ENCODE data around the gene EXOC2.
"Not testable (repeated sequence)": the region's sequence is repeated elsewhere in the genome, so short reads cannot be mapped to it uniquely, and the experiment has no call there.

Gene EXOC2

DNA sequence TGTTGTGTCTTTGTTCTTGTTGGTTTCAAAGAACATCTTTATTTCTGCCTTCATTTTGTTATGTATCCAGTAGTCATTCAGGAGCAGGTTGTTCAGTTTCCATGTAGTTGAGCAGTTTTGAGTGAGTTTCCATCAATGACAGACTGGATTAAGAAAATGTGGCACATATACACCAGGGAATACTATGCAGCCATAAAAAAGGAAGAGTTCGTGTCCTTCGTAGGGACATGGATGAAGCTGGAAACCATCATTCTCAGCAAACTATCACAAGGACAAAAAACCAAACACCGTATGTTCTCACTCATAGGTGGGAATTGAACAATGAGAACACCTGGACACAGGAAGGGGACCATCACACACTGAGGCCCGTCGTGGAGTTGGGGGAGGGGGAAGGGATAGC is 87.0 kb downstream of the EXOC2 start:
- not testable (repeated sequence) for DNase-seq (ENCODE audit: low read depth, low spot score); H3K4me3 ChIP-seq (ENCODE audit: low read length)

DNA sequence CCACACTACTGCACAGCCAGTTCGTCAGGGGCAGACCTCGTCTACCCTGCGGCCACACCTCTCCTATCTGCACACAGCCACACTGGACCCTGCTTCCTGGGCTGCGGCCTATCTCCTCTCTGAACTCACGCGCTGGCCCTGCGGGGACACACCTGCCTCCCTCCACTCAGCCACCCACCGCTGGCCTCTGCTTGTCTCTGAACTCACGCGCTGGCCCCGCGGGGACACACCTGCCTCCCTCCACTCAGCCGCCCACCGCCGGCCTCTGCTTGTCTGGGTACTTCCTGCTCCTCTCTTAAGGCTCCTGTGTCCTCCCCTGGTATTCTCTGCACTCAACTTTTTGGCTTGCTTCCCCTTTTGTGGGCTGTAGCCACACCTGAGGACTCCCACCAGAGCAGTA is 88.4 kb downstream of the EXOC2 start:
- DNase-seq (ENCODE audit: low read depth, low spot score), result no peak
- no peak overlapping the region for H3K4me3 ChIP-seq (ENCODE audit: low read length)

DNA sequence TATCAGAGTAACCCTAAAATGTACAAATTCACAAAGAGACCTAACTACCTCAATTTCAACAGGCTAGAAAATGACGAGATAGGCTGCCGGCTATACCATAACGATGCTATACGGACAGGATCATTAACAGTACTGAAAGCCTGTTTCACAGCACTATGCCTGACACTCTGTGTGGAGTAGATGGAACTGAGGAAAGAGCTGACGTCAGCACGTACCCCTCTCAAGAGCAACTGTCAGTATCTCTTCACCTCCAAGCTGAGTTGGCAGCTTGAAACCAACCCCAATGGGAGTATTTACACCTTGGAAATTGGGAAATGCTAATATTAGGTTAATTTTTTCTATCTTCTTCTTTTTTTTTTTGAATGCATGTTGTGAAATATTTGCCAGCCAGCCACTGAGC is 89.7 kb downstream of the EXOC2 start:
- DNase-seq (ENCODE audit: low read depth, low spot score), result no peak
- no peak overlapping the region for H3K4me3 ChIP-seq (ENCODE audit: low read length)

DNA sequence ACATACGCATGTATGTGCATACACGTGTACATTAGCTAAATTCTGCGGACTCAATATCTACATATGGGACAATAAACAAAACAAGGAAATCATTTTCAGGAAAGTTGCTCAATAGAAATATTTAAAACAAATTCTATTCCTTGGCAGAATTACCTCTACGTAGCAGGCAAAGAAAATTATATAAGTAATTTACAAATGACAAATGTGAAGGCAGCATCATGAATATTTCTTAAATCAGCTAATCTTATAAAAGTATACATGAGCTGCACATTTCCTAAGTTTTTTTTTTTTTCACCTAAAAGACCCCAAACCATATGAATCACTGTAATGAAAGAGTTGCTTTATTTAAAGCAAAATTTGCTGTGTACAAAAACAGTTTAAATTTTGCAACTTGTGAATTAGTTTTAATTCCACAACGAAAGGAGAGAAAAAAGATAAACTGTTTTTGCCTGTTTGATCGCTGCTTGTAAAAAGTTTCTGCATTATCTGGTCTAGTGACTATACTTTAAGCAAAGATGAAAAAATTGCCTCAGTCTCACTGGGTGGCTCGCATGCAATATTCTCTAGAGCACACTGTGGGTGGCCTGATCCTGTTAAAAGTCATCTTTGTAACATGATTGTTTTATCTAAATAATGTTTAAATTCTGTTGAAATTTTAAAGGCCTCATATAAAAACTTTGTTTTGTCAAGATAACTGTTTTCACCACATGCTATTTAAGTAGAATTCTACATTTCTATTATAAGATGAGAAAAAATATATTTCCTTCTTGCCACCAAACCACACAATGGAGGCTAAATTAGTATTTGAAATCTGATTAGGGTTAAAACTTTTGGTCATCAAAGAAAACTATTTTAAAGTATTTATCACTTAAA is 93.1 kb downstream of the EXOC2 start:
- H3K4me3 ChIP-seq (ENCODE audit: low read length), result no peak overlapping the region
- DNase-seq (ENCODE audit: low read depth, low spot score), result no peak

DNA sequence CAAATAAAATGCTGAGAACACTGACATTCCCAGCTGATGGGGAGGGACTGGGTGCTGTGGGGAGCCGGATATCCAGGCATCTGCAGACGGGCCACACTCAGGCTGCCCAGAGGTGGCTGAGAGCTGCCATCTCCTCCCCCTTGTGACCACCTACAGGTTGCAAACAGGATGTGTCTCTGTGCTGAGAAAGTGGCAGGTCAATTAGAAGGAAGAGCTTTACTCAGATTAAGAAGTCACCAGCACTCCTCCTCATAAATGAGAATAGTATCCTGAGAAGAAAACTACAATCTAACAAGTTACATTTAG is 99.1 kb downstream of the EXOC2 start:
- no peak for DNase-seq (ENCODE audit: low read depth, low spot score)

DNA sequence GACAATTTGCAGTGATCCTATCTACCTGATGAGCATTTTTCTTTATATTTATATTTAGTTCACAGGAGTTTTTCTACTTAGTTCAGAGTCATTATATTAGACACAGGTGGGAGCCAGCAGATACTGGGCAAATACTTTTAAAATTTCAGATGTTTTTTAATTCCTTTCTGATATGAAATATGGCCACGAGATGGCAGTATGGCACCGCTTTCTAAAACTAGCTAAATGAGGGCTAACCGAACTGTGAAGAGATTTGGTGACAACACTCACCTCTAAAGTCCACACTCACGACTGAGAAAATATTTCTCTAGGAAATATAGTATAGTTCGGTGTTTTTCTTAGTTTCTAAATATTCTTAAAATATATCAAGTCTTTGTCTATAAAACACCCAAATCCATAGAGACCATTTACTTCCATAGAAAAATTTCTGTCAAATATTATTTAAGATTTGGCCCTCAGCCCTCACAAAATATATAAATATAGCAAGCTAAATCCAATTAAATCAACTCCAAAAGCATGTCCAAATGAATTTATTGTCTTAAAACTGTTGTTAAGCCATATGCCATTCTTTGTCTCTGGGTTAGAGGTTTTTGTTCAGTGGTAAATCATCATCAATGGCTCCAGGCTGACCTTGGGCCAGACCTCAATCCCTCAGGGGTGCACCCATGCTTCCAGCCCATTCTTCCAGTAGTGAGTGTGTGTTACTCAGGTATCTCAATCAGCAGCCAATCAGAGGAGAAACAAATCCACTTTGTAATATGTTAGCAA is 99.6 kb downstream of the EXOC2 start:
- peak; percentile 55 for DNase-seq (ENCODE audit: low read depth, low spot score)
- H3K4me3 ChIP-seq (ENCODE audit: low read length), result no peak overlapping the region

More for the DNA sequence above, 99.1 kb downstream of the EXOC2 start:
- no peak overlapping the region for H3K4me3 ChIP-seq (ENCODE audit: low read length)

DNA sequence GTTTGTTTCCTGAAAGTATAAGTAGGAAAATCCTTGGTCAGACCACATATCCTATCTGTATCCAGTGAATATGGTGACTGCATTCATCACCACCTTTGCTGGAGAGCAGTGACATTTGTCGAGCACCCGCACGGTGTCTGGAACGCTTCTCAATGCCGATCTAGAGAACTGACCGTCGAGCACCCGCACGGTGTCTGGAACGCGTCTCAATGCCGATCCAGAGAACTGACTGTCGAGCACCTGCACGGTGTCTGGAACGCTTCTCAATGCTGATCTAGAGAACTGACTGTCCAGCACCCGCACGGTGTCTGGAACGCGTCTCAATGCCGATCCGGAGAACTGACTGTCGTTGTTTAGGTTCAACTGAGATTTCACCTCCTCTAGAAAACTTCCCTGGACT is 103.8 kb downstream of the EXOC2 start:
- DNase-seq (ENCODE audit: low read depth, low spot score), result no peak
- no peak overlapping the region for H3K4me3 ChIP-seq (ENCODE audit: low read length)

DNA sequence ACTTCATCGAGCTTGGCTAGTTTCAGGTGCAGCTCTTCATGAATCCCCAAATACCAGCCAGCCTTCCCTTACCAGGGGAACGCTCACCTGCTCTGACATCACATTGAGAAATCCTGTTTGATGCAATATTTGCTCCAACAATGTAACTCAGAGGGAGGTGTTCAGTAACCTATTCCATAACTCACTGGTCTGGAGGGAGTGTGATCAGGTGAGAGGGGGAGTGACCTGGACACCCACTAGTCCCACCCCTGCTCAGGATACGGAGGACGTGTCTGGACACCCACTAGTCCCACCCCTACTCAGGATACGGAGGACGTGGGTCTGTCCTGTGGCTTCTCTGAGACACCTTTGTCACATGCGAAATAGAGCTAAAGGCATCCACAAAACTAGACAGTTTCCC is 106.4 kb downstream of the EXOC2 start:
- DNase-seq (ENCODE audit: low read depth, low spot score), result no peak
- H3K4me3 ChIP-seq (ENCODE audit: low read length), result no peak overlapping the region

DNA sequence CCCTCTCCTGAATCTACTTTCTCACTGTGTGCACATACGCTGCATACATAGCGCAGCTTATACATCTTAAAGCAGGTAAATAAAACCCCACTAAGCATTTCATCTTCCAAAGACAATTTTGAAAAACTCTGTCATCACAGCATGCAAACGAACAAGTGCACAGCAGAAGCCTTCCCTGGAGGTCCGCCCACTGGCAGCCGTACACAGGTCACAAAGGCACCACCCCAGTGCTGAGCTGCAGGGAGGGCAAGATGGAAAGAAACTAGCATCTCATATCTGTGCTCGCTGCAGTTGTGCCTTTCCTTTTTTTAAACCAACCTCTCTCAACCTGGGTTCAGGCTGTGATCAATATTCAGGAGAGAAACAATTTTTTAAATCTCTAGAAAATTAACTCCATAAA is 109.3 kb downstream of the EXOC2 start:
- no peak for DNase-seq (ENCODE audit: low read depth, low spot score)
- H3K4me3 ChIP-seq (ENCODE audit: low read length), result no peak overlapping the region

DNA sequence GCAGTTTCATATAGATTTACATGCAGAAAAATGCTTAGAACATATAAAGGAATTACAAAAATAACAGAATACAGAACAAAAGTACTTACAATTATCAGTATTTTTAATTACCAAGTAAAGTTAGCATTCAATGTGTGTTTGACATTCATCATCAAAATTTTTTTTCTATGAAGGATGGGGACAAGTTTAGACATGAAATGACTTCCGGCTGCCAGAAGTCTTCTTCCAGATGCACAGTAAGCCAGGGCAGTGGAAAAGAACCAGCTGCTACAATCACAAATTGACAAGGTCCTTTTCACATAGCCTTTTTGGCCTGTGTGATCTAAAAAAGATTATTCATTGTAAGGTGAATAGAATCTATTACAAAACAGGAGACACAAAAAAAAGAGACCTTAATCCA is 109.8 kb downstream of the EXOC2 start:
- DNase-seq (ENCODE audit: low read depth, low spot score), result no peak
- no peak overlapping the region for H3K4me3 ChIP-seq (ENCODE audit: low read length)

DNA sequence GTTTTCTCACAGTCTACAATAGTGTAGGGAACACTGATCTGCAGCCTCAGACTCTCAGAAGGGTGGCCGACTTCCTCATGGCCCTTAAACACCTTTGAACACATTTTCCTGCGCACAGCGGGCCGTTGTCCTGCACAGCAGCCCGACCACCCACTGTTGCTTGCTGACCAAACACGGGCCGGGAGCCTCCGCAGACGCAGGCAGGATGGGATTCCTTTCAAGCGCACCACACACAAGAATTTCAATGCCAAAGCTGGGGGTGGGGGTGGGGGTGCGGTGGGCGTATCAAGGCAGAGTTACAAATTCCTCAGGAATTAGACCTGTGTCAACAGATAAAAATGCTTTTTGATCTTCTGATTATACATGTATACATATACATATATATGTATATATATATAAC is 110.6 kb downstream of the EXOC2 start:
- H3K4me3 ChIP-seq (ENCODE audit: low read length), result no peak overlapping the region
- DNase-seq (ENCODE audit: low read depth, low spot score), result no peak

DNA sequence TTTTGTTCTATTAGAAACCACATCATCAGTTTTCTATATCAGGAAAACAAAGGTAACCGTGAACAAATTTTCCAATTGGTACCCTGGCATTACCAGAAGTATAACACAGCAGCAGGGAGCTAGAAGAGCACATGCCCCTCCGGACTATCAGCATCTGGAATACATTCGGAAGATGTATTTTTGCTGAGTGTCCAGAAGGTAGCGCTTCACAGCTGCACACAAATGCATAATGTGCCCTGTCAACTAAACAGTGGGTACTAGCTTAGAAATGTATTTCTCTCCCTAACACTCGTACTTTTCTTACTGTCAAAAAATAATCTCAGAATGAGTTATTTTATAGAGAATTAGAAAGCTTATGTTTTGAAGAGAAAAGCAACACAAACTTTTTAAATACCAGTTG is 113.6 kb downstream of the EXOC2 start:
- no peak overlapping the region for H3K4me3 ChIP-seq (ENCODE audit: low read length)
- DNase-seq (ENCODE audit: low read depth, low spot score), result peak; percentile 7

DNA sequence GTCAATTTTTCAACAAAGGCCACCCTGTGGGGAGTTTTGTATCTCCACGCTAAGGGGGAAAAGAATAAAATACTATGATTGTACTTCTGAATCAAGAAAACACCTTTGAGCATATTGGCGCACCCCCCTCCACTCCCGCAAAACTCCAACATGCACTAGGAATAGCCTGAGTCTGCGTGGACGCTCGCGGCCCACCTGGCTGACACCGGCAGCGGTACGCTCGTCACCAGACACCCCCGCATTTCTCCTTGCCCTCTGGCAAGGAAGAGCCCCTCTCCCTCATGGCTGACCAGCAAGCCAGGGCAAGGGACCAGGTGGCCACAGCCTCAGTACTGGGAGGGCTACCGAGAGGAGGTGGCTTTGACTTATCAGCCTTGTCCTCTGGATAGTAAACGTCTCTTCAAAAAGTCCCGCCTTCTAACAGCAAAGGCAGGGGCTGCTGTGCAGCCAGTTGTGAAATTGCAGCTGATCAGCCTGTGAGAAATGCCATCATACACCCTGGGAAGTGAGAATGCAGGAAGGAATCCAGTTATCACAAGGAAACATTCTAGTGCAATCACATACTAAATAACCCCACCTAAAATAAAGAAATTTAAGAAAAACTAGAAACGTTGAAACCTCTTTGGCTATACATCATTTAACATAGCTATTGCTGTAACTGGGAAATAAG is 120.2 kb downstream of the EXOC2 start:
- no peak overlapping the region for H3K4me3 ChIP-seq (ENCODE audit: low read length)
- DNase-seq (ENCODE audit: low read depth, low spot score), result no peak

DNA sequence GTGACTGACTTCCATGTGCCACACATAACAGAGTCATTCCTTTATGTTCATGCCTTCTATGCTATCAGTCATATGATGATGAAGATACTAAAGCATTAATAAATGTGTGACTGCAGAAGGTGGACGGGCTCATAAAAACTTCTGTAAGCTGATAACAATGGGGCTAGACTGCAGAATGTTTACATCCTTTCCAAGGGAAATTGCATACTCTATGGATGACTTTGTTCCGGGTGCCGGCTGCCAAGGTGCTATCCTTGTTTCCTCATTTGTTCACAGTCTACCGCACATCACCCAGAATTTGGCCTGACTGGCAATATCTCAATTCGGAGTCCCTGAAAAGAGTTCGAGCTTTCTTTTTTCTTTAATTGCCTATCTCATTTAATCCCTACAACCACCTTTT is 121.0 kb downstream of the EXOC2 start:
- DNase-seq (ENCODE audit: low read depth, low spot score), result no peak
- no peak overlapping the region for H3K4me3 ChIP-seq (ENCODE audit: low read length)

DNA sequence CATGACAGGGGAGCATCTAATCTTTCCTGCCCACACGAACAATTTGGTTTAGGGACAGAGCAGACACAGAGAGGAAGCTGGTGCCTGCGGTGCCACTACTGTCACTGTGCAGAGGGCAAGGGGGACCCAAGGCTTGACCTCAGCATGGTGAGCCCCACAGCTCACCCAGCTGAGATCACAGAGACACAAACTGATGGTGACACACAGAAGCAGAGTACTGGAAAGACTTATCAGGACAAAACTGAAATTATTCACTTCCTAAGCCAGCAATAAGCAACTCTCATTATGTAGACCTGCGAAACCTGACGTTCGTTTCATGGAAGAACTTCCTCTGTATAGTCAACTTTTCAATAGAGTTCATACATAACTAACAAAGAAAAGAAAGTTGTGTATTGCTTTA is 122.1 kb downstream of the EXOC2 start:
- no peak for DNase-seq (ENCODE audit: low read depth, low spot score)
- no peak overlapping the region for H3K4me3 ChIP-seq (ENCODE audit: low read length)

DNA sequence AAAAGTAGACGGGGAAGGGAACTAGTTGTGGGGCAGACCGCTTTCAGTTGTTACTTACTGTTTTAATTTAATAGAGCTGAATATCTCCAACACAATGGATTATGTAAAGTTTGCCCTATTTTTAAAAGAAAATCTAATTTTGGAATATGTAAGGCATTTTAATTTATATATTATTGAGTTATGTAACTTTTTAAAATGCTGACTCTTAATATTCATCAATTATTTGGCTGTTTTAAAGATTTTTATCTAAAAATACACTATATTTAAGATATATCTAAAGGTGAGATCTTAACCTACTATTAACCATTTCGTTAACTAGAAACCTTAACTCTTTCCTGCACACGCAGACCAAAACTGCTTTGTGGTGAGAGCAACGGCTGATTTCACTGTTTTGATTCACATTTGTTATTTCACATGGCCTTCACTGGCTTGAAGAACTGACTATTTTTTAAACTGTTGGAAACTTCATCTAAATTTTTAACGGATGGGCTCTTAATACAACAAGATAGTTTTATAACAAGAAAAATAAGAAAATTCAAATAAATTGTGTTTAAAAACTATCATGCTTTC is 123.9 kb downstream of the EXOC2 start:
- no peak overlapping the region for H3K4me3 ChIP-seq (ENCODE audit: low read length)
- no peak for DNase-seq (ENCODE audit: low read depth, low spot score)

DNA sequence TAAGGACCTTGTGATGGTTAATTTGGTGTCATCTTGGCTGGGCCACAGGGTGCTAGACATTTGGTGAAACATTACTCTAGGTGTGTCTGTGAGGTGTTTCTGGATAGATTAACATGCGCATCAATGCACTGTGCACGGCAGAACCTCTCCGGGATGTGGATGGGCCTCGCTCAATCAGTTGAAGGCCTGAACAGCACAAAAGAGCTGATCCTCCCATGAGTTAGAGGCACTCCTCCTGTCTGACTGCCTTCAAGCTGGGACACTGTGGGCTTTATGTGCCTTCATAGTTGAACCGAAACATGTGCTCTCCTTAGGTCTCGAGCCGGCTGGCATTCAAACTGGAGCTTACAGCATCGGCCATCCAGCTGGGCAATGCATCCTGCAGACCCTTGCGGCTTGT is 124.9 kb downstream of the EXOC2 start:
- DNase-seq (ENCODE audit: low read depth, low spot score), result no peak

DNA sequence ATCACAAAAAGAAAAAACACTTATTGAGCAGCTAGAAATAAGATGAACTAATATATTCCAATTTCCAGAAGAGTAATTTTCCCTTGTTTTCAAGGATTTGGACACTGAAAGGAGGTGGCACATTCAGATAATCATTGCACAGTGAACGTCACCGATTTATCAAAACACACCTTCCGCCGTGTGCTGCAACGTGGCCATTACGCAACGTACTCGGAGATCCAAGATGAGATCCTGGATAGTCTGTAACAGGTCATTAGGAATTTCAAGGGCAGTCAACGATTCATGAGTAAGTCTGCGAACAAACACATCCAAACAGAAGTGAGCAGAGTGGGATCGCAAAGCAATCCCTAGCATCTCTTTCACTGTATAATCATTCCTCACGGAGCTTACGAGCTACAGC is 129.1 kb downstream of the EXOC2 start:
- DNase-seq (ENCODE audit: low read depth, low spot score), result no peak
- no peak overlapping the region for H3K4me3 ChIP-seq (ENCODE audit: low read length)

More for the DNA sequence above, 124.9 kb downstream of the EXOC2 start:
- no peak overlapping the region for H3K4me3 ChIP-seq (ENCODE audit: low read length)

DNA sequence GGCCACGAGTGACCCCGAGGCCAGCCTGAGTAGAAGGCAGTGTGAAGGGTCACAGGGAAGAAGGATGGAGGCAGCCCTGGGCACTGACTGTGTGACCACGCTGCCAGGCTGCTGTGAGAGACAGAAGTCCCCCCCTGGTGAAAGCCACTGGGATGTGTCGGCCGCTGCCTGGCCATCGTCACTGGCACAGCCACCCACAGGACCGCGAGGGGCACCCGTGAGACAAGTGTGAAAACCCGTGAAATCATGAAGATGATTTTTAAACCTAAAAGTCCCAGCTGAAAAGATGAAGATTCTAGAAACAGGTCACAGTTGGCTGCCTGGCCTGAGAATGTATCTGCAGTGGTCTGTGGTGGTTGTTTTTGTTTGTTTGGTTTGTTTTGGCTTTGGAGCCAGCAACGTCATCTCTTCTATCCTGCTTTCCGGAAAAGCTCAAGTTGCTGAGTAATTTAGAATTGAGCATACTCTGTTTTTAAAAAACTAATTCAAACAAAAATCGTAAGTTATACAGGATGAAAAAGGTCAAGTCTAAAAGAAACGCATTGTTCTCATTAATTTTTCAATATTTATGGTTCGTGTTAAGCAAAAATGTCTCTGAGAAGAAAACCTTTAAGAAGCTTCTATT is 130.8 kb downstream of the EXOC2 start:
- no peak for DNase-seq (ENCODE audit: low read depth, low spot score)
- no peak overlapping the region for H3K4me3 ChIP-seq (ENCODE audit: low read length)

Data from Jurkat, Clone E6-1 (cell line).